HCT116 (cell line): ENCODE results near the gene LCE3B. TPM values are rescaled to one million over a fixed set of nuclear protein-coding genes. Genes with fewer than 3 reads are reported as not detected.

Experiments used
- ATAC-seq: fragments of 200-7000 bp; cut with Tn5 transposase; 2 replicates; pipeline ENCODE4 v1.9.1; 2020; ENCODE audit warnings: mild to moderate bottlenecking, moderate library complexity
- BruUV-seq: library from RNA; stranded (reverse); fragments of 400-500 nt; replicated peaks from 2 replicates; lab custom pipeline; 2021; lab: Mats Ljungman, UMichigan
- CTCF ChIA-PET: fragments of 300-600 bp; sonication (Branson Sonifier 250); formaldehyde crosslinking; loops from one replicate; lab custom pipeline; 2021; ENCODE audit warnings: antibody characterized with exemption; lab: Charles Lee
- POLR2A ChIA-PET: fragments of 300-600, 350-600 bp; sonication (Branson Sonifier 250); formaldehyde crosslinking; loops from one replicate; lab custom pipeline; 2021; ENCODE audit warnings: antibody characterized with exemption; lab: Charles Lee
- RAD21 ChIA-PET, 2 experiments: fragments of 300-600 bp; sonication (Branson Sonifier 250); formaldehyde crosslinking; loops; one replicate each; lab custom pipeline; 2023; ENCODE audit warnings: low total read pairs in 2 of 2; ENCODE audit not compliant: uncharacterized antibody in 2 of 2, unreplicated experiment in 2 of 2, low non-redundant PET in 1 of 2; lab: Charles Lee
- DNase-seq: peaks from one replicate; pipeline ENCODE4 v3.0.0-alpha.2; 2010; ENCODE audit warnings: low read depth, low spot score
- H2AFZ ChIP-seq: fragments of 200-600 bp; shearing (Covaris generic), sonication (generic); 2 replicates; pipeline ENCODE4 v1.6.1; 2017; ENCODE audit warnings: low read depth, mixed run types, mixed read lengths, antibody characterized with exemption, low read length; ENCODE audit not compliant: poor library complexity, severe bottlenecking
- H3K27ac ChIP-seq: 2 replicates; pipeline ENCODE4 v1.5.1; 2012; ENCODE audit warnings: low read depth, low read length
- H3K27me3 ChIP-seq: fragments of 200-600 bp; sonication (generic); 2 replicates; pipeline ENCODE4 v1.6.1; 2016; ENCODE audit warnings: mixed run types, low read length, mixed read lengths; ENCODE audit not compliant: insufficient read depth
- H3K36me3 ChIP-seq, 2 experiments: fragments of 200-500 bp in 1 of 2; fragments of 200-600 bp in 1 of 2; sonication (Bioruptor generic) in 1 of 2; sonication (generic) in 1 of 2; 2 replicates each; pipeline versions ENCODE4 v1.5.1 to v1.6.1; 2014 to 2016; ENCODE audit warnings: low read length in 2 of 2, inconsistent platforms in 1 of 2, mixed read lengths in 1 of 2, mixed run types in 1 of 2; ENCODE audit not compliant: insufficient read depth in 2 of 2, control insufficient read depth in 1 of 2
- H3K4me1 ChIP-seq, 2 experiments: fragments of 200-600 bp in 1 of 2; sonication (generic) in 1 of 2; 2 replicates each; pipeline versions ENCODE4 v1.5.1 to v1.6.1; 2012 to 2017; ENCODE audit warnings: low read length in 2 of 2, inconsistent platforms in 1 of 2, mild to moderate bottlenecking in 1 of 2, mixed read lengths in 1 of 2, mixed run types in 1 of 2, moderate library complexity in 1 of 2; ENCODE audit not compliant: insufficient read depth in 2 of 2, control insufficient read depth in 1 of 2
- H3K4me2 ChIP-seq: fragments of 200-600 bp; sonication (generic); 2 replicates; pipeline ENCODE4 v1.6.1; 2017; ENCODE audit warnings: mixed run types, low read length, mixed read lengths
- H3K4me3 ChIP-seq, 2 experiments: fragments of 200-600 bp in 1 of 2; sonication (generic) in 1 of 2; replicated peaks in 1 of 2; 2 replicates each; pipeline ENCODE4 v1.5.1; 2011 to 2016; ENCODE audit warnings: low read length in 2 of 2, control low read depth in 1 of 2, low read depth in 1 of 2, mild to moderate bottlenecking in 1 of 2, mixed read lengths in 1 of 2, mixed run types in 1 of 2
- H3K79me2 ChIP-seq: fragments of 200-600 bp; sonication (generic); 2 replicates; pipeline ENCODE4 v1.6.1; 2017; ENCODE audit warnings: mild to moderate bottlenecking, mixed run types, low read length, moderate library complexity, mixed read lengths; ENCODE audit not compliant: insufficient read depth
- H3K9ac ChIP-seq: fragments of 200-600 bp; sonication (generic); 2 replicates; pipeline ENCODE4 v1.6.1; 2016; ENCODE audit warnings: low read length, mixed read lengths
- H3K9me2 ChIP-seq: fragments of 200-600 bp; sonication (generic), shearing (Covaris generic); 2 replicates; pipeline ENCODE4 v1.6.1; 2017; ENCODE audit warnings: mixed run types, mild to moderate bottlenecking, moderate library complexity; ENCODE audit not compliant: insufficient read depth
- H3K9me3 ChIP-seq, 2 experiments: fragments of 200-500 bp in 1 of 2; fragments of 200-600 bp in 1 of 2; sonication (Bioruptor generic) in 1 of 2; sonication (generic) in 1 of 2; 2 replicates each; pipeline ENCODE4 v1.6.1; 2014 to 2017; ENCODE audit warnings: low read length in 2 of 2, mixed read lengths in 2 of 2, inconsistent platforms in 1 of 2, low read depth in 1 of 2, mild to moderate bottlenecking in 1 of 2, mixed run types in 1 of 2, moderate library complexity in 1 of 2; ENCODE audit not compliant: control insufficient read depth in 1 of 2, insufficient read depth in 1 of 2
- H4K20me1 ChIP-seq: fragments of 200-600 bp; sonication (generic), shearing (Covaris generic); 2 replicates; pipeline ENCODE4 v1.6.1; 2017; ENCODE audit warnings: mixed run types, mild to moderate bottlenecking, moderate library complexity; ENCODE audit not compliant: insufficient read depth
- CBX3 ChIP-seq: IDR thresholded peaks from 2 replicates; pipeline ENCODE4 v1.6.1; 2012; ENCODE audit warnings: low read depth
- CEBPB ChIP-seq: IDR thresholded peaks from 2 replicates; pipeline ENCODE4 v1.6.1; 2012; ENCODE audit warnings: low read depth
- CTCF ChIP-seq, 3 experiments: fragments of 200-600 bp in 1 of 3; sonication (generic) in 1 of 3; IDR thresholded peaks in 2 of 3; conservative IDR thresholded peaks in 1 of 3; 2 replicates each; pipeline ENCODE4 v1.5.1; 2012 to 2017; ENCODE audit warnings: low read depth in 2 of 3, low read length in 2 of 3, antibody characterized with exemption in 1 of 3, borderline replicate concordance in 1 of 3, control low read depth in 1 of 3, mild to moderate bottlenecking in 1 of 3, mixed read lengths in 1 of 3, mixed run types in 1 of 3, moderate library complexity in 1 of 3; ENCODE audit not compliant: insufficient read depth in 1 of 3
- EGR1 ChIP-seq: IDR thresholded peaks from 2 replicates; pipeline ENCODE4 v1.6.1; 2012; ENCODE audit warnings: low read depth
- ELF1 ChIP-seq: IDR thresholded peaks from 2 replicates; pipeline ENCODE4 v1.6.1; 2012; ENCODE audit warnings: low read depth, borderline replicate concordance
- EZH2 ChIP-seq: fragments of 200-600 bp; sonication (generic); IDR thresholded peaks from 2 replicates; pipeline ENCODE4 v1.6.1; 2017; ENCODE audit warnings: antibody characterized with exemption, mixed run types
- EZH2phosphoT487 ChIP-seq: fragments of 200-600 bp; IDR thresholded peaks from 2 replicates; pipeline ENCODE4 v1.6.1; 2018; ENCODE audit warnings: antibody characterized with exemption, borderline replicate concordance
- FOSL1 ChIP-seq: IDR thresholded peaks from 2 replicates; pipeline ENCODE4 v1.6.1; 2012; ENCODE audit warnings: low read depth
- JUND ChIP-seq: IDR thresholded peaks from 2 replicates; pipeline ENCODE4 v1.6.1; 2012
- POLR2A ChIP-seq: IDR thresholded peaks from 2 replicates; pipeline ENCODE4 v1.7.0; 2011; ENCODE audit warnings: borderline replicate concordance; ENCODE audit not compliant: insufficient read depth, insufficient read length; ENCODE audit errors: extremely low read depth
- POLR2AphosphoS5 ChIP-seq: IDR thresholded peaks from 2 replicates; pipeline ENCODE4 v1.6.1; 2011; ENCODE audit warnings: mild to moderate bottlenecking, low read depth, low read length, moderate library complexity
- RAD21 ChIP-seq: IDR thresholded peaks from 2 replicates; pipeline ENCODE4 v1.6.1; 2012; ENCODE audit warnings: low read depth, mild to moderate bottlenecking
- SIN3A ChIP-seq: IDR thresholded peaks from 2 replicates; pipeline ENCODE4 v1.6.1; 2012; ENCODE audit warnings: low read depth
- SP1 ChIP-seq: IDR thresholded peaks from 2 replicates; pipeline ENCODE4 v1.6.1; 2012; ENCODE audit warnings: low read depth
- ZFX ChIP-seq: fragments of 450-650 bp; IDR thresholded peaks from 2 replicates; pipeline ENCODE4 v1.6.1; 2017
- ZNF274 ChIP-seq: fragments of 200-500 bp; sonication (Bioruptor generic); IDR thresholded peaks from 2 replicates; pipeline ENCODE4 v1.6.1; 2014; ENCODE audit warnings: mild to moderate bottlenecking, low read depth, low read length, inconsistent platforms
- intact Hi-C: fragments of 100-400 bp; cut with micrococcal nuclease; formaldehyde crosslinking; loops from 2 replicates; pipeline ENCODE4 v1.10.0; 2022
- total RNA-seq: library from RNA; stranded (reverse); gene quantifications from one replicate; pipeline ENCODE4 v1.2.1, GENCODE V29; 2021; ENCODE audit not compliant: unreplicated experiment
- TF ChIP-seq, protein P1 (sequence below): IDR thresholded peaks from 2 replicates; pipeline ENCODE4 v1.6.1; 2012
- TF ChIP-seq, protein P2 (sequence below): IDR thresholded peaks from 2 replicates; pipeline ENCODE4 v1.6.1; 2011; ENCODE audit warnings: mild to moderate bottlenecking, low read length, moderate library complexity; ENCODE audit not compliant: insufficient replicate concordance; ENCODE audit errors: extremely low read depth

Gene LCE3B
- total RNA-seq, 1 experiment from 2014 or later: not detected

- Histone ChIP-seq H3K27ac (no peak within 1 kb of the TSS), H3K4me2 (no peak within 1 kb of the TSS), H3K4me1 (no peaks in the 10 kb centered on the region), H3K9me2 (no peaks in the 10 kb centered on the region), H3K36me3 (no peaks in the 10 kb centered on the region), H3K79me2 (no peaks in the 10 kb centered on the region), H2AFZ (no peak within 1 kb of the TSS), H3K4me3 (no peak within 1 kb of the TSS)
- RAD21 ChIA-PET: no interaction called here
- no peak for DNase-seq
- BruUV-seq: no TSS peak
- POLR2A ChIA-PET: no interaction called here
- intact Hi-C loops: no loop called here
- TF ChIP-seq CBX3: no peak
- TF ChIP-seq SIN3A: no peak
- no peak for TF ChIP-seq EGR1
- no peak for TF ChIP-seq FOSL1
- TF ChIP-seq ELF1: no peak
- TF ChIP-seq RAD21: no peak
- TF ChIP-seq, all 23 proteins: peak for 0
- H4K20me1 ChIP-seq: no peaks in the 10 kb centered on the region
- CTCF ChIA-PET: no interaction called here
- H3K9ac ChIP-seq: no peak within 1 kb of the TSS
- no peak for ATAC-seq
- H3K9me3 ChIP-seq: no peaks in the 10 kb centered on the region
- H3K27me3 ChIP-seq: peaks cover 5% of the 10 kb centered on the region
Observed at GRCh38 chr1:152566681-152567080, 46.9 kb upstream of the LCE3B start, which contains the start of gene LCE3E. TSS of gene LCE3E (minus strand) at chr1:152566780. CDS start at chr1:152566208, 572 bp downstream.

- Histone ChIP-seq H2AFZ (no peak overlapping the region), H3K9me3 (no peaks in the 10 kb centered on the region), H3K4me2 (no peak overlapping the region), H3K4me3 (no peak overlapping the region), H3K27ac (no peak overlapping the region), H4K20me1 (no peaks in the 10 kb centered on the region), H3K36me3 (no peaks in the 10 kb centered on the region), H3K79me2 (no peaks in the 10 kb centered on the region), H3K4me1 (no peaks in the 10 kb centered on the region), H3K27me3 (peaks cover 46% of the 10 kb centered on the region), H3K9ac (no peak overlapping the region), H3K9me2 (no peaks in the 10 kb centered on the region)
- CTCF ChIA-PET: no interaction called here
- no TSS peak for BruUV-seq
- ATAC-seq (no peak), DNase-seq (no peak)
- intact Hi-C loops: no loop called here
- RAD21 ChIA-PET: no interaction called here
- POLR2A ChIA-PET: no interaction called here
- TF ChIP-seq EGR1: no peak
- no peak for TF ChIP-seq POLR2A
- no peak for TF ChIP-seq EZH2
- TF ChIP-seq SP1: no peak
- no peak for TF ChIP-seq POLR2AphosphoS5
- TF ChIP-seq CTCF (IDR thresholded peaks at IDR 0.05 in 2 of 3, conservative IDR thresholded peaks at IDR 0.05 in 1 of 3; ENCODE audit: borderline replicate concordance in 1 of 3, insufficient read depth in 1 of 3, low read depth in 2 of 3, low read length in 2 of 3): no peak
- TF ChIP-seq RAD21: no peak
- TF ChIP-seq FOSL1: no peak
- TF ChIP-seq ZNF274: no peak
- no peak for TF ChIP-seq ZFX
- no peak for TF ChIP-seq JUND
- TF ChIP-seq EZH2phosphoT487: no peak
- no peak for TF ChIP-seq CEBPB
- TF ChIP-seq SIN3A: no peak
- TF ChIP-seq, protein P1, sequence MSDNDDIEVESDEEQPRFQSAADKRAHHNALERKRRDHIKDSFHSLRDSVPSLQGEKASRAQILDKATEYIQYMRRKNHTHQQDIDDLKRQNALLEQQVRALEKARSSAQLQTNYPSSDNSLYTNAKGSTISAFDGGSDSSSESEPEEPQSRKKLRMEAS: no peak
- TF ChIP-seq, protein P2, sequence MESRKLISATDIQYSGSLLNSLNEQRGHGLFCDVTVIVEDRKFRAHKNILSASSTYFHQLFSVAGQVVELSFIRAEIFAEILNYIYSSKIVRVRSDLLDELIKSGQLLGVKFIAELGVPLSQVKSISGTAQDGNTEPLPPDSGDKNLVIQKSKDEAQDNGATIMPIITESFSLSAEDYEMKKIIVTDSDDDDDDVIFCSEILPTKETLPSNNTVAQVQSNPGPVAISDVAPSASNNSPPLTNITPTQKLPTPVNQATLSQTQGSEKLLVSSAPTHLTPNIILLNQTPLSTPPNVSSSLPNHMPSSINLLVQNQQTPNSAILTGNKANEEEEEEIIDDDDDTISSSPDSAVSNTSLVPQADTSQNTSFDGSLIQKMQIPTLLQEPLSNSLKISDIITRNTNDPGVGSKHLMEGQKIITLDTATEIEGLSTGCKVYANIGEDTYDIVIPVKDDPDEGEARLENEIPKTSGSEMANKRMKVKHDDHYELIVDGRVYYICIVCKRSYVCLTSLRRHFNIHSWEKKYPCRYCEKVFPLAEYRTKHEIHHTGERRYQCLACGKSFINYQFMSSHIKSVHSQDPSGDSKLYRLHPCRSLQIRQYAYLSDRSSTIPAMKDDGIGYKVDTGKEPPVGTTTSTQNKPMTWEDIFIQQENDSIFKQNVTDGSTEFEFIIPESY: no peak
Observed at GRCh38 chr1:152577168-152577567, 36.4 kb upstream of the LCE3B start.
